Left lung (tissue), 10 donors: ENCODE data around the gene ADGRB3. TPM values are rescaled to one million over a fixed set of nuclear protein-coding genes. Genes with fewer than 3 reads are reported as not detected.

Experiments
- ATAC-seq: fragments of 200-7000 bp; cut with Tn5 transposase; one replicate; pipeline ENCODE4 v1.9.1; 2020; ENCODE audit warnings: moderate library complexity
- DNase-seq, 4 donors: peaks; one replicate each; pipeline ENCODE4 v3.0.0-alpha.2; 2013 to 2020
- H3K27ac ChIP-seq, 2 donors: fragments of 200-600 bp; sonication (generic) in 1 of 2; one replicate each; pipeline versions ENCODE4 v1.5.0 to v1.8.0; 2020 to 2021
- H3K27me3 ChIP-seq, 2 donors: fragments of 200-600 bp; sonication (generic) in 1 of 2; one replicate each; pipeline versions ENCODE4 v1.5.0 to v1.8.0; 2020 to 2021
- H3K36me3 ChIP-seq, 2 donors: fragments of 200-600 bp; sonication (generic) in 1 of 2; one replicate each; pipeline versions ENCODE4 v1.5.0 to v1.8.0; 2020 to 2021
- H3K4me1 ChIP-seq, 2 donors: fragments of 200-600 bp; one replicate each; pipeline ENCODE4 v1.8.0; 2021
- H3K4me3 ChIP-seq, 2 donors: fragments of 200-600 bp; sonication (generic) in 1 of 2; one replicate each; pipeline versions ENCODE4 v1.5.0 to v1.8.0; 2020 to 2021; ENCODE audit warnings: mild to moderate bottlenecking in 1 of 2
- H3K9me3 ChIP-seq, 2 donors: fragments of 200-600 bp; sonication (generic) in 1 of 2; one replicate each; pipeline versions ENCODE4 v1.5.0 to v1.8.0; 2020 to 2021
- intact Hi-C, 2 donors: fragments of 100-400 bp; cut with DNase I; formaldehyde crosslinking; loops; one replicate each; pipeline versions ENCODE4 v1.11.2 to v1.14.2; 2022
- polyA plus RNA-seq, 6 donors: library from polyadenylated mRNA; unstranded; fragments of 120-200 nt; gene quantifications; one replicate each; pipeline ENCODE4 v1.2.1, GENCODE V29; 2013; ENCODE audit not compliant: insufficient read length in 6 of 6
- total RNA-seq, 2 donors: library from RNA; stranded (reverse); fragmentation: NEBNext Ultra II Directional; extraction: Animal tissue kit (Norgen Biotek cat#: 25700); gene quantifications; one replicate each; pipeline ENCODE4 v1.2.1, GENCODE V29; 2021
- TF ChIP-seq, protein P1 (sequence below), 2 donors: fragments of 200-600 bp; sonication (generic) in 1 of 2; IDR thresholded peaks; one replicate each; pipeline versions ENCODE4 v1.5.0 to v1.8.0; 2021; ENCODE audit warnings: antibody characterized with exemption in 2 of 2
- donor health status: DM: no; HTN: yes; CAD: no.
- donor health status: DM: no; HTN: no; CAD: no.

The ADGRB3 gene
- total and polyA plus RNA-seq, 8 donors: 2.0 to 22.4 (median 13.7) TPM

DNA sequence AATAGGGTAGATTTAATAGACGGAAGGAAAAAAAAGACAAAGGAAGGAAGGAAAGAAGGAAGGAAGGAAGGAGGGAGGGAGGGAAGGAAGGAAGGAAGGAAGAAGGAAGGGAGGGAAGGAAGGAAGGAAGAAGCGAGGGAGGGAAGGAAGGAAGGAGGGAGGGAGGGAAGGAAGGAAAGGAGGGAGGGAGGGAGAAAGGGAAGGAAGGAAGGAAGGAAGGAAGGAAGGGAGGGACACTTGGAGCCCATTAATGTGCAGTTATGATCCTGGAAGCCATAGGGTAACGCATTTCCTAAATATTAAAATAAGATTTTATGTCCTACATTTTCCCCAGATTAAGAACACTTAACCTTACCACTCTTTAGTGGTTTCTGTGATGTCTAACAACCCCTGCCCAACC lies 465.7 kb downstream of the ADGRB3 start:
- H3K36me3 ChIP-seq: no peaks in the 10 kb centered on the region
- ATAC-seq (no peak), DNase-seq (no peak)
- H3K27me3 ChIP-seq: no peaks in the 10 kb centered on the region
- H3K4me3 ChIP-seq: no peak overlapping the region
- H3K27ac ChIP-seq: no peak overlapping the region
- TF ChIP-seq, protein P1, sequence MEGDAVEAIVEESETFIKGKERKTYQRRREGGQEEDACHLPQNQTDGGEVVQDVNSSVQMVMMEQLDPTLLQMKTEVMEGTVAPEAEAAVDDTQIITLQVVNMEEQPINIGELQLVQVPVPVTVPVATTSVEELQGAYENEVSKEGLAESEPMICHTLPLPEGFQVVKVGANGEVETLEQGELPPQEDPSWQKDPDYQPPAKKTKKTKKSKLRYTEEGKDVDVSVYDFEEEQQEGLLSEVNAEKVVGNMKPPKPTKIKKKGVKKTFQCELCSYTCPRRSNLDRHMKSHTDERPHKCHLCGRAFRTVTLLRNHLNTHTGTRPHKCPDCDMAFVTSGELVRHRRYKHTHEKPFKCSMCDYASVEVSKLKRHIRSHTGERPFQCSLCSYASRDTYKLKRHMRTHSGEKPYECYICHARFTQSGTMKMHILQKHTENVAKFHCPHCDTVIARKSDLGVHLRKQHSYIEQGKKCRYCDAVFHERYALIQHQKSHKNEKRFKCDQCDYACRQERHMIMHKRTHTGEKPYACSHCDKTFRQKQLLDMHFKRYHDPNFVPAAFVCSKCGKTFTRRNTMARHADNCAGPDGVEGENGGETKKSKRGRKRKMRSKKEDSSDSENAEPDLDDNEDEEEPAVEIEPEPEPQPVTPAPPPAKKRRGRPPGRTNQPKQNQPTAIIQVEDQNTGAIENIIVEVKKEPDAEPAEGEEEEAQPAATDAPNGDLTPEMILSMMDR (IDR thresholded peaks at IDR 0.05): no peak
- no peaks in the 10 kb centered on the region for H3K9me3 ChIP-seq
- H3K4me1 ChIP-seq: no peaks in the 10 kb centered on the region
- intact Hi-C loops: no loop called here

DNA sequence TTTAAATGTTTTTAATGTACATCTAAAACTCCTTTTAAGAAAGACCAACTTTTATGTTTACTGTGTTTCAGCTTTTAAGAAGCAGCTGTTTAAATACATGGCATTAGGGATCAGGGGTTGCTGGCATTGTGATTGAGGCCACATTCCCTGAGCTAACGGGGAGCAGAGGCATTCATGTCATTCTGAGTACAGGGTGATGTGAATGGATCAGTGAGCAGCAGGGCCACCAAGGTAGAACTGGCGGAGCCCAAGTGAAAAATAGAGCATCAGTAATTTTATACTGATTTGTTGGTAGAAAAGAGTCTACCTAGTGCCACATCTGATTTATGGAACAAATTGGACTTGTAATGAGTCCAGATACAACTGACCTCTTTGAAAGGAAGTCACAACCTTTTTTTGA lies 467.3 kb downstream of the ADGRB3 start:
- Histone ChIP-seq H3K4me3 (no peak overlapping the region), H3K27me3 (no peaks in the 10 kb centered on the region), H3K27ac (no peak overlapping the region), H3K4me1 (no peaks in the 10 kb centered on the region), H3K9me3 (no peaks in the 10 kb centered on the region), H3K36me3 (no peaks in the 10 kb centered on the region)
- DNase-seq: no peak
- TF ChIP-seq, protein P1 (IDR thresholded peaks at IDR 0.05): no peak
- no peak for ATAC-seq
- intact Hi-C loops: no loop called here

- TF ChIP-seq, protein P1 (IDR thresholded peaks at IDR 0.05): no peak
- no peak overlapping the region for H3K4me3 ChIP-seq
- no peaks in the 10 kb centered on the region for H3K36me3 ChIP-seq
- no peak for ATAC-seq
- H3K27ac ChIP-seq: no peak overlapping the region
- intact Hi-C loops: no loop called here
- H3K4me1 ChIP-seq: no peaks in the 10 kb centered on the region
- DNase-seq: no peak
- no peaks in the 10 kb centered on the region for H3K27me3 ChIP-seq
- H3K9me3 ChIP-seq: no peaks in the 10 kb centered on the region
These were observed 470.2 kb downstream of the ADGRB3 start for GRCh38 chr6:69105288-69105687.

DNA sequence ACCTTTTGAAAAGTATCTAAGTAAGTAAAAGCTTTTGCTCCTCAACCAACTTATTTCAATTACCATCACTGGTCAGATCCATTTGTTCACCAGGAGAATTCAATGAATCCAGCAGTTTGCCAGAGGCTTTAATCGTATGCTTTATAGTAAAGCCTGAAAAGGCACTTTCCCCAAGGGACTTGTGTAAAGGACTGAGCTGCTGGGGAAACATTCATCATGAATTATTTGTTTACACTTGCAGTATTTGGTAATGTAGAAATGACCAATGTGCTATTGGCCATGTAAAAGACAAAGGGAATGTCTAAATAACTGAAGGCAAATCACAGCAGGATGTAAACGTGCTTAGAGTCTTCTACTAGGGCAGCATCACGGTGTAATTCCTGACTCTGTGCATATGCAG lies 471.4 kb downstream of the ADGRB3 start:
- intact Hi-C loops: no loop called here

DNA sequence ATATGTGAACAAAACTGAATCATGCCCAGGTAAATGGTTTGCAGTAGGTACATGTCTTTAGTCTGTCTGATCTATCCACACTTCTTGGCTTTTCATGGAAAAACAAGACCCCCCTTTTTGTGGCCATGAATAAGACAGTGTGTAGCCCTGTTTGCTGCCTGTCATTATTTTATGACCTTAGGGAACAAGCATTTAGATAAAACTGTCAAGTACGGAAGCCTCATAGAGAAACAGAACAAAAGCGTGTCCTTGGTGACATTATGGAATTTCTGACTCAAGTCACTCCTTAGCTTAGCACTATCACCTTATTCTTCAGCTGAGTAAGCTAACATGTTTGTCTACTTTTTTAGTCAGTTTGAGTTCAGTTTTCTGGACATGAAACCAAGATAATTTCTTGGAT lies 476.2 kb downstream of the ADGRB3 start:
- ATAC-seq: no peak
- TF ChIP-seq, protein P1 (IDR thresholded peaks at IDR 0.05): no peak
- no peaks in the 10 kb centered on the region for H3K27me3 ChIP-seq

More for the DNA sequence above, 471.4 kb downstream of the ADGRB3 start:
- TF ChIP-seq, protein P1 (IDR thresholded peaks at IDR 0.05): no peak
- DNase-seq (no peak), ATAC-seq (no peak)
- H3K27me3 ChIP-seq: no peaks in the 10 kb centered on the region
- no peak overlapping the region for H3K27ac ChIP-seq
- no peaks in the 10 kb centered on the region for H3K4me1 ChIP-seq
- no peaks in the 10 kb centered on the region for H3K9me3 ChIP-seq
- no peak overlapping the region for H3K4me3 ChIP-seq
- H3K36me3 ChIP-seq: no peaks in the 10 kb centered on the region

More for the DNA sequence above, 476.2 kb downstream of the ADGRB3 start:
- intact Hi-C loops: no loop called here
- Histone ChIP-seq H3K27ac (no peak overlapping the region), H3K4me3 (no peak overlapping the region), H3K9me3 (peaks cover 0 to 14% of the 10 kb centered on the region in 2 donors), H3K36me3 (no peaks in the 10 kb centered on the region), H3K4me1 (no peaks in the 10 kb centered on the region)
- no peak for DNase-seq
